ENCODE data around the gene INPP5A. TPM values are rescaled to one million over a fixed set of nuclear protein-coding genes. Genes with fewer than 3 reads are reported as not detected.
"Not testable (repeated sequence)": the region's sequence is repeated elsewhere in the genome, so short reads cannot be mapped to it uniquely, and the experiment has no call there.

The INPP5A gene
- total RNA-seq, 4 donors from 2014 or later: 16.9 to 58.2 (median 29.5) TPM

DNA sequence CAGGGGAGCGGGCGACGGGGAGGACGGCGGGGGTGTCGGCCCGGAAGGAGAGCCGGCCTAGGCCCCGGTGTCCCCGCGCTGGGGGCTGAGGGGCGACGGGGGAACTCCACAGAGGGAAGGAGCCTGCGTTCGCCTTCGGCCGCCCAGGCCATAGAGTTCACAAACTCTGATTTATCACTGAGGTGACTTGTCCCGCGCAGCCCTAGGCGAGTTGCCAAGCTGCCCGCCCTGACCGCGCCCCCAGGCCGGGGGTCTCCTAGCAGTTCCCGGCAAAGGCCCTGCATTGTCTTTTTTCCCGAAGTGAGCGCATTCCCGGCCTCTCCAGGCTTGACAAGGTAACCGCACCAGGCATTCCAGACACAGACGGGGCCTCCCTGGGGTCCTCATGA, 251.2 kb downstream of the INPP5A start:
- no peak overlapping the region for H3K27ac ChIP-seq
- H3K4me3 ChIP-seq: no peak overlapping the region
- H3K27me3 ChIP-seq: peaks cover 26 to 91% (median 41%) of the 10 kb centered on the region in 4 donors
- no peaks in the 10 kb centered on the region for H3K36me3 ChIP-seq
- no peak for DNase-seq
- WGBS, 2 donors: 29% methylated on average over 4 of the region's 30 CpGs; no CpG with 5 or more reads in 1 of the 2 donors
- intact Hi-C loops (cut with DNase I): no loop called here
- no peak for TF ChIP-seq POLR2A (IDR thresholded peaks at IDR 0.05)
- TF ChIP-seq, protein P1, sequence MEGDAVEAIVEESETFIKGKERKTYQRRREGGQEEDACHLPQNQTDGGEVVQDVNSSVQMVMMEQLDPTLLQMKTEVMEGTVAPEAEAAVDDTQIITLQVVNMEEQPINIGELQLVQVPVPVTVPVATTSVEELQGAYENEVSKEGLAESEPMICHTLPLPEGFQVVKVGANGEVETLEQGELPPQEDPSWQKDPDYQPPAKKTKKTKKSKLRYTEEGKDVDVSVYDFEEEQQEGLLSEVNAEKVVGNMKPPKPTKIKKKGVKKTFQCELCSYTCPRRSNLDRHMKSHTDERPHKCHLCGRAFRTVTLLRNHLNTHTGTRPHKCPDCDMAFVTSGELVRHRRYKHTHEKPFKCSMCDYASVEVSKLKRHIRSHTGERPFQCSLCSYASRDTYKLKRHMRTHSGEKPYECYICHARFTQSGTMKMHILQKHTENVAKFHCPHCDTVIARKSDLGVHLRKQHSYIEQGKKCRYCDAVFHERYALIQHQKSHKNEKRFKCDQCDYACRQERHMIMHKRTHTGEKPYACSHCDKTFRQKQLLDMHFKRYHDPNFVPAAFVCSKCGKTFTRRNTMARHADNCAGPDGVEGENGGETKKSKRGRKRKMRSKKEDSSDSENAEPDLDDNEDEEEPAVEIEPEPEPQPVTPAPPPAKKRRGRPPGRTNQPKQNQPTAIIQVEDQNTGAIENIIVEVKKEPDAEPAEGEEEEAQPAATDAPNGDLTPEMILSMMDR (IDR thresholded peaks at IDR 0.05): no peak
- H3K4me1 ChIP-seq: peaks cover 12 to 48% (median 27%) of the 10 kb centered on the region in 3 donors
- peaks cover 0 to 7% (median 0%) of the 10 kb centered on the region in 3 donors for H3K9me3 ChIP-seq

DNA sequence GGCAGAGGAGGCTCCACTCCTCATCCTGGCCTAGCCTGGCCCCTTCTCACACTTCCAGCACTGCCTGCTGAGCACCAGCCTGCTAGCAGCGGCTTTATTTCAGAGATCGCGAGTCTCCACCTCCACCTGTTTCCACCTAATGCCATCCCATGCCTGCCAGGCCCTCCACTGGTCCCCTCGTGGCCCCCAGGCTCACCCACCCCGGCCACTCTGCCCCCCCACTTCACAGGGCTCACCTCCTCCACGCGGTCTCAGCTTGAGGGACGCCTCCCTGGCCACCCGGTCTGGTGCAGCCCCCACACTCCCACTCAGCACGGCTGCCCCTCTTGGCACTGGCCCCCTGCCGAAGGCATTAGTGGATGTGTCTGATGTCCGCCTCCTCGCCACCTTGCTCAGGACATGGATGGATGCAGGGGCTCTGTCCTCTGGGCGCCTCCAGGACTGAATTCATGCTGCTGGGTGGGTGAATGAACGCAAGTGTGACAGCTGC, 252.1 kb downstream of the INPP5A start:
- TF ChIP-seq, protein P1 (IDR thresholded peaks at IDR 0.05): no peak
- TF ChIP-seq POLR2A (IDR thresholded peaks at IDR 0.05): no peak
- no peak for DNase-seq
- Histone ChIP-seq H3K36me3 (no peaks in the 10 kb centered on the region), H3K9me3 (peaks cover 0 to under 1% (median 0%) of the 10 kb centered on the region in 3 donors), H3K27me3 (peaks cover 24 to 91% (median 35%) of the 10 kb centered on the region in 4 donors), H3K27ac (no peak overlapping the region), H3K4me3 (no peak overlapping the region), H3K4me1 (peaks cover 12 to 40% (median 27%) of the 10 kb centered on the region in 3 donors)
- 58 to 68% methylated on average over 3 to 7 of the region's 15 CpGs for WGBS, 2 donors
- intact Hi-C loops (cut with DNase I): no loop called here

DNA sequence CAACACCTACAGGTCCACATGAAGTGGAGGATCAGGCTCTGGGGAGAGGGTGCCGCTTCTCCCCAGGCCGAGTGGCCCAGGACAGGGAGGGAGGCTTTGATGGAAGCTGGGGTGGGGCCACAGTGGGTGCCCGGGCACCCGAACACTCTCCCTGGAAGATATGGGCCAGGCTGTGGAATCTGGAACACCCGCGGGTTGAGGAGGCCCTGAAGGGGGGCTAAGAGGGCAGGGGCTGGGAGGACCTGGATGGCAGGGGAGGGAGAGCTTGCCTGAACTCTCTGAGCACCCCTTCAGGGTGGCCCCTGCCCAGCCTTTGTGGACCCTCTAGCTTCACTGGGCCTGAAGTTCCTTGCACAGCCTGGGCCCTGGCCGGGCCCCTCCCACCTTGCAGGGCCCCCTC, 252.9 kb downstream of the INPP5A start:
- Histone ChIP-seq H3K27me3 (peaks cover 21 to 88% (median 30%) of the 10 kb centered on the region in 4 donors), H3K9me3 (no peaks in the 10 kb centered on the region), H3K27ac (no peak overlapping the region), H3K4me1 (peaks cover 12 to 32% (median 26%) of the 10 kb centered on the region in 3 donors), H3K36me3 (no peaks in the 10 kb centered on the region), H3K4me3 (no peak overlapping the region)
- intact Hi-C loops (cut with DNase I): no loop called here
- no peak for TF ChIP-seq POLR2A (IDR thresholded peaks at IDR 0.05)
- TF ChIP-seq, protein P1 (IDR thresholded peaks at IDR 0.05): no peak
- 35% methylated on average over 5 of the region's 7 CpGs; no CpG with 5 or more reads in 1 of the 2 donors for WGBS, 2 donors
- no peak for DNase-seq

DNA sequence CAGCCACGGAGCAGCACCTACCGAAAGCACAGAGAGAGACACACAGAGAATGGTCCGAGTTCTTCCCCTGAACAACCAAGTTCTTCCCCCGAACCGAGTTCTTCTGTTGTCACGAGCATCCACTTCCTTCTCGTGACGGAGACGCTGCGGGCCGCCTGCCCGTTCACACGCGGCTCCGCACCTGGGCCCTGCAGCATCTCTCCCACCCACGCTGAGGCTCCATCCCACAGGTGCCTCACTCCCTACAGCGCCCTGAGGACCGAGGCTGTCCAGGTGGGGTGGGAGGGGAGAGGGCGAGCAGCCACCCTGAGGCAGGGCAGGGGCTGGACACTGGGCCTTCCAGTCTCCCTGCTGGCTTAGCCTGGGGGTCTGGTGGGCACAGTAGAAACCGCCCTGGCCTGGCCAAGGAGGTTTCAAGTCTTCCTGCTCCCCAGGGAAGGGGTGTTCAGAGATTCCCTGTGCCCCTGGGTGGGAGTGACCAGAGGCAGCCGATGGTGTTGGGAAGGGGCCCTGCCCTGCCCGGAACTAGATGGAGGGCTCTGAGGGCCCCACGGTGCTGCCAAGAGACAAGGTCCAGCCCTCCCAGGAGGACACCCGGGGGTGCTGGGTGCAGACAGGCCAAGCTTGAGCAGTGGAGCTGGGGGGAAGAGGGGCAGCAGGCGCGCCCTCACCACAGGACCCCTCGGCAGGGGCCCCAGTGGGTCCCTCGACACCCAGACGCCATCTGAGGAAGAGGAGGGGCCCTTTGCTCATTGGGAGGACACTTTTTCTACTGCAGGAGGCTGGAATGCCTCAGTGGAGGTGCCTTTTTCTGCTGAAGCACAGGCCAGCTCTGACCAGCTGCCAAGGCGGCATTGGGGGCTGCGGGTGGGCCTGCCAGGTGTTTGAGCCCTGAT, 253.6 kb downstream of the INPP5A start:
- H3K27ac ChIP-seq: no peak overlapping the region
- peaks cover 12 to 28% (median 22%) of the 10 kb centered on the region in 3 donors for H3K4me1 ChIP-seq
- no peaks in the 10 kb centered on the region for H3K36me3 ChIP-seq
- no peaks in the 10 kb centered on the region for H3K9me3 ChIP-seq
- DNase-seq: no peak
- TF ChIP-seq POLR2A (IDR thresholded peaks at IDR 0.05): no peak
- TF ChIP-seq, protein P1 (IDR thresholded peaks at IDR 0.05): no peak
- intact Hi-C loops (cut with DNase I): no loop called here
- peaks cover 21 to 82% (median 28%) of the 10 kb centered on the region in 4 donors for H3K27me3 ChIP-seq
- 19 to 73% methylated on average over 3 to 6 of the region's 31 CpGs for WGBS, 2 donors
- no peak overlapping the region for H3K4me3 ChIP-seq

DNA sequence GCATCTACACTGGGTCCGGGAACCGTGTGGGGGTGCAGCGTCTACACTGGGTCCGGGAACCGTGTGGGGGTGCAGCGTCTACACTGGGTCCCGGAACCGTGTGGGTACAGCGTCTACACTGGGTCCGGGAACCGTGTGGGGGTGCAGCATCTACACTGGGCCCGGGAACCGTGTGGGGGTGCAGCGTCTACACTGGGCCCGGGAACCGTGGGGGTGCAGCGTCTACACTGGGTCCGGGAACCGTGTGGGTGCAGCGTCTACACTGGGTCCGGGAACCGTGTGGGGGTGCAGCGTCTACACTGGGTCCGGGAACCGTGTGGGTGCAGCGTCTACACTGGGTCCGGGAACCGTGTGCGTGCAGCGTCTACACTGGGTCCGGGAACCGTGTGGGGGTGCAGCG, 254.5 kb downstream of the INPP5A start:
- 95 to 100% methylated on average over 1 to 7 of the region's 33 CpGs for WGBS, 2 donors
- H3K4me3 ChIP-seq; H3K27ac ChIP-seq; H3K9me3 ChIP-seq; DNase-seq; H3K36me3 ChIP-seq; intact Hi-C loops (cut with DNase I): not testable (repeated sequence)
- H3K27me3 ChIP-seq: peaks cover 14 to 73% (median 22%) of the 10 kb centered on the region in 4 donors
- peaks cover 5 to 18% (median 14%) of the 10 kb centered on the region in 3 donors for H3K4me1 ChIP-seq
